NCI-H1694 treated with DMSO at 0.1 percent for 48 hours (cell line): Measurements from ENCODE around the gene TMED7.

Experiments
- DNase-seq: peaks from one replicate; lab custom pipeline; 2025; lab: John Stamatoyannopoulos, UW

The TMED7 gene

DNA sequence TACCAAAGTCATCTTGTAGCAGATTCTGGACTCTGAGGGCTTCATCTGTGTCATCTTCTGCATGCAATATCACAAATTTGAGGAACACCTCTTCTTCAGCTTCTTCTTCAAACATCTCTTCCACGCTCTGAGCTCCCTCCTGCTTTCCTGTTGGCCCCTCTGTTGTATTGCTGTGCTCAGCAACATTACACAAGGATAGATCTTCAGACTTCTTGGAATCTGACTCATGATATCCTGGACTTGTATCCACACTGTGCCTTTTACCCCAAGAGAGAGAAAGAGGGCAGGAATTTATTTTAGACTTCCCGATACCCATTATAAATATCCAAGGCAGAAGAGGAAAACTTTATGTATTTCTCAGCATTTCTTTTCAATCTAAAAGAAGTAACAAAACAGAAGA lies 44.9 kb downstream of the TMED7 start:
- DNase-seq = no peak

DNA sequence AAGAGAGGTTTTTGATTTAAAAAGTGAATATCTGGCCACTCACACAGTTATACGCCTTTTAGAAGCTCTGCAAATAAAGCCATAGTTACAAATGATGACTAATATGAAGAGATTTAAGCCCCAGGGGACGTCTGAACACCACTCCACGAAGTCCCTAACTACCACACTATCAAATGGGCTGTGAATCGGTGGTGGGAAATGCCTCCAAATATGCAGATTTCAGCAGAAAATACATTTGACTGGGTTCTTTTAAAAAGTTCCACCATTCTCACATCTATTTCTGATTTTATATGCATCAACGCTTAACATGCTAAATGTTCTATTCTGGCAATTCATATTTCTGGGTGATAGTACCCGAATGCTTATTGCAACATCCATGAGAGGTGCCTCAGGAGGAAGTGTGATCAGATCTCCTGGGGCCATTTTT lies 46.1 kb downstream of the TMED7 start:
- no peak for DNase-seq

DNA sequence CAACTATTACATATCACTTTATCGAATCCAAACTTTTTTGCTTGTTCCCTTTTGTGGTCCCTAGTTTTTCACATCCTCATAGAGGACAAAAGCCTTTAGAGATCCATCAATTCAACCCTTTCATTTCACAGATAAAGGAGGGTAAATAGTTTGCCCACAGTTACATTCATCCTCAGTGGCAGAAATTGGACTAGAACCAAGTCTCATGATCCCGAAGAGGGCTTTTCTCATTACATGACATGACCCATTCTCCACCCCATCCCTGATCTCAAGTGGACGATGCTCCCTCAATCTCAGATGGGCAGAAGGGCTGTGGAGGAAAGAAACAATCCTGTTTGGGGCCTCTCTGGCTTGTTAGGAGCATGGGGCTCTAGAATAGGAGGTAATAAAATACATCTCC lies 46.6 kb downstream of the TMED7 start:
- DNase-seq = no peak

DNA sequence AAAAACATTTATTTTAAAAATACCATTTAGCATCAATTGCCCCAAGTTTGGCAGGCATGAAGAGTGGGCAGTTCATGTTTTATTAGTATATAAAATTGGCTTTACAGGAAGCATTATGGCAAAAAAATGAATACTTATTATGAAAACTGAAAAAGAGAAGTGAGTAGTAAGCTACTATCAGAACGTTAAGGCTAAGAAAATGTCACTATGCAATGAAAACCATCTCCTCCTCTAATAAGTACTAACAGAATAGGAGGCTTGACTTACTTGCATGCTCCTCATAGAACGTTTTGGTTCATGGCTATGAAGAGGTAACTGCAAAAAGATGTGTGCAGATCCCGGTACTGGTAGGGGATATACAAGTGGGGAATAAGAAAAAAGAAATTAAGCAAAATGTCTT lies 47.2 kb downstream of the TMED7 start:
- DNase-seq = no peak

DNA sequence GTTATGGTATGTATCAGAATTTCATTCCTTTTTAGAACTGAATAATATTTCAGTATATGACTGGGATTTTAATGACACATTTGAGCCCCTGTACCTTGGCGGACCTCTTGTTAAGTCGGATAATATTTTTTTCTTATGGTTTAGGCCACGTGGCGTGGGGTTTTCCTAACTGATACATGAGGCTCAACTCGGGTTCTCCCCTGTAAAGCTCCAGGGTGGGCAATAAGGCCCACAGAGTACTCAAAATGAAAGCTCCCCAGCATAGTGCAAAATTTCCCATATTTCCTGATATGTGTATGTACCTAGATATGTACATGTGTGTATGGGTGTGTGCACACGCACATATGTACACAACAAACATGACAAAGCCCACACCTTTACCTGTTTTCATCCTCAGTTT lies 48.1 kb downstream of the TMED7 start:
- DNase-seq = no peak

DNA sequence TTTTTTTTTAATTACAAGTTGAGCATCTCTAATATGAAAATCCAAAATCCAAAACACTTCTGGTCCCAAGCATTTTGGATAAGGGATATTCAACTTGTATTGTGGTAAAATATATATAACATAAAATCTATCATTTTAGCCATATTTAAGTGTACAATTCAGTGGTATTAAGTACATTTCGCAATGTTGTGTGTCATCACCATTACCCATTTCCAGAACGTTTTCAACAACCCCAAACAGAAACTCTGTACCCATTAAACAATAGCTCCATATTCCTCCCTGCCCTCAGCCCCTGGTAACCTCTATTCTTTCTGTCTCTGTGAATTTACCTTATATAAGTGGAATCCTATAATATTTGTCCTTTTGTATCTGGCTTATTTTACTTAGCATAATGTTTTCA lies 48.5 kb downstream of the TMED7 start:
- no peak for DNase-seq

DNA sequence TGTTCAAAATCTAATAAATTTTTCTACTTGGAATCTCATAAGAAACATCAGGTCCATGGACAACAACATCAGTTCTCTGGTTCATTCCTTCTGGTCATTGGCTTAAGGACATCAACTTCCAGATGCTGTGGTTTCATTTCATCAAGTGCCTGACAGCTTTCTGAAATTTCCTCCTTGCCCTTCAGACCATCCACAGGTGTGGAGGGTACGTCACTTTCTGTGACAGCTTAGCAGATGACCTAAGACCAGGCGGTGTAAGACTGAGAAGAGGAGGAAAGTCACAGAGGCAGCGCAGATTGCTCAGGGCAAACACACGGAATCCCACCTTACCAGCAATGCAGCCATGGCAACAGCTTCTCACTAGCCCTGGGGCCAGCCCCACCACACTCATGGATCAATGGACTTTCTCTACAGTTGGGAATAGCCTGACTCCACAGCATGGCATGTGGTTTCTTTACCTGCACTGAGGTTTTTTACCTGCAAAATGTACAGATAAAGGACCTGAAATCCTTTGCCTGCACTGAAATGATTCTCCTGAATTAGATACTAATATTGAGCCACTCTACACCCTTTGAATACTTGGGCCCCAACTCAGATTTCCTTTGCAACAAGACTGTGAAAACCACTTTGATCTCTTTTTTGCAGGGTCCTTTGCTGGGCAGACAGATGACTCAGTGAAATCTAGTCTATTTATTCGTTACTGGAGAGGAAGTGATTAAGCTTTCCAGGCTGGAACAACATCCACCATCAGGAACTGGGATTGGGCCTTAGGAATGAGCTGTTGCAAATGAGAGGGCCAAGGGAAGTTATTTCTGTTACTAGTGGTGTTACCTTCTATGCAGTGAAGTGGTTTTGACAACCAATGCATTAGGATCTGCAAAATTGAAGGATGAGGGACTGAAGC lies 50.4 kb downstream of the TMED7 start:
- DNase-seq = no peak

DNA sequence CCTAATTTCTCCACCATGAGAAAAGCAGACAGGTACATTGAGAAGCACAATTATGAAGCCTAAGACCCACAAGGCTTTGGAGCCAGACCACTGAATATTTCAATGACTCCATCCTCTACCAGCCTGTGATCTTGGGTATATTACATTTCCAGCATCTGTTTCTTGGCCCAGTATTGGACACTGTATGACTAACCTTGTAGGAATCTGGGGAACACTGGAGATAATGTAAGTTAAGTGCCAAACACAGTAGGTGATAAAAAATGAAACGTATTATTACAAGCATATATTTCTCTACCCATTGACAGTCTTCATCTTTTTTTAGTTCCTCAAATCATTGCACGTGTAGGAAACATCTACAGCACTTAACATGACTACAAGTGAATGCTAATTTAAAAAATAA lies 52.7 kb downstream of the TMED7 start:
- DNase-seq = no peak

DNA sequence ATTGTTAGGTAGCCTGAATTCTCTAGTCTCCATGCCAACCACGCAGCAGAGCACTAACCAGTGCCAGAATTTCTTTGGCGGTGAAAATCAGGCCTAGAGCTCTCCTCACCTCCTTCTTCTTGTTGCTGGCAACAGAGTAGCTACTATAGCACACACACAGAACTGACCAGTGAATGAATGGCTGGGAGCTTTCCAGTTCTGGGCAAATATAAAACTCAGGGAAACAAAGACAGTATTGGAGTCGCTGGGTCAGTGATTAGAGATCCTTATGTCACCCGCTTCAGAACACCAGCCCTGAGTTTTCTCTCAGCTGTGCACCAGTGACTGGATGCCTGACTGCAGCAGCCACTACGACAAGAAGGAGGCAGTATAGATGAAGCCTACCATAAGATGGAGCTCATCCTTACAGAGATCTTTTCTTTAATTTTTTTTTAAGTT lies 54.4 kb downstream of the TMED7 start:
- DNase-seq = no peak

DNA sequence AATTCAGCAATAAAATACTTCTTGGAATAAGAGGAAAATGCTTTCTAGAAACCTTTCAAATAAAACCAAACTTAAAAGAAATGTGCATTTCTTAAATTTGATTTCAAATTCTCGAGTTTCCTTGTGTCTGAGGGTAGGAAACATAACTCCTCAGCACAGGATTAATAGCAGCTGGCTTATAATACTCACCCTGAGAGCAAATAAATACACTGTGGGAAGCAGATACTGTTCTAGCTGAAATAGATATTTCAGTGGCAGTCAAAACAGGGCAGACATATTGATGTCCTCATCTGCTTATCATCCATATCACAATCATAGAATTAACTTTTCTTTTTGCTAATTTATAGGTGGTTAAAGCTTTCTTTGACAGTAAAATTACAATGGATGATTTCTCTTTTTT lies 57.2 kb downstream of the TMED7 start:
- no peak for DNase-seq

DNA sequence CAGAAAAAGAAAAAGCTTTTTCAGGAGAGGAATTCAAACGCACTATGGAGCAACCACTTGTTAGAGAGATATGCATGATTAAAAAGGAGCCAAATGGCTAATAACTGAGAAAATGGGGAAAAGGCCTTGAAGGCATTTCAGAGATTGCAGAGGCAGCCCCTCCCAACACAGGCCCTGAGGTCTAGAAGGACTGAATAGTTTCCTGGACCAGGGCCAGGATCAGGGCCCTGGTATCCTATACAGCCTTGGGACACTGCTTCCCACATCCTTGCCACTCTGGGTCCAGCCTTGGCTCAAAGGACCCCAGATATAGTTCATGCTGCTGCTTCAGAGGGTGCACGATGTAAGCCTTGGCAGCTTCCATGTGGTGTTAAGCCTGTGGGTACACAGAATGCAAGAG lies 60.6 kb downstream of the TMED7 start:
- no peak for DNase-seq
